HL-60 (cell line): Measurements from ENCODE around the gene RIBC1.
"Not testable (repeated sequence)": the region's sequence is repeated elsewhere in the genome, so short reads cannot be mapped to it uniquely, and the experiment has no call there.

Source experiments
- DNase-seq, 2 experiments: peaks; one replicate each; pipeline ENCODE4 v3.0.0-alpha.2; 2010 to 2020; ENCODE audit warnings: low read depth in 1 of 2, low spot score in 1 of 2
- H3K27ac ChIP-seq: fragments of 250-450 bp; sonication (Bioruptor Pico); replicated peaks from 2 replicates; pipeline ENCODE4 v1.5.1; 2020; ENCODE audit warnings: mild to moderate bottlenecking, moderate library complexity
- H3K27me3 ChIP-seq: fragments of 250-450 bp; sonication (Bioruptor Pico); 2 replicates; pipeline ENCODE4 v1.5.1; 2021; ENCODE audit warnings: mild to moderate bottlenecking, moderate library complexity; ENCODE audit not compliant: insufficient read depth, poor library complexity, severe bottlenecking
- H3K4me3 ChIP-seq: replicated peaks from 2 replicates; pipeline ENCODE4 v1.5.1; 2011; ENCODE audit warnings: mild to moderate bottlenecking, control low read depth, low read length; ENCODE audit not compliant: insufficient read depth
- CTCF ChIP-seq: IDR thresholded peaks from one replicate; pipeline ENCODE4 v1.5.1; 2011; ENCODE audit warnings: low read length, control low read depth, inconsistent platforms; ENCODE audit not compliant: insufficient read depth
- GABPA ChIP-seq: IDR thresholded peaks from 2 replicates; pipeline ENCODE4 v1.6.1; 2012; ENCODE audit warnings: low read depth
- POLR2AphosphoS5 ChIP-seq: IDR thresholded peaks from 2 replicates; pipeline ENCODE4 v1.6.1; 2012; ENCODE audit warnings: low read depth
- REST ChIP-seq: IDR thresholded peaks from 2 replicates; pipeline ENCODE4 v1.6.1; 2012; ENCODE audit warnings: low read depth; ENCODE audit not compliant: insufficient replicate concordance
- SPI1 ChIP-seq: IDR thresholded peaks from 2 replicates; pipeline ENCODE4 v1.6.1; 2012; ENCODE audit warnings: low read depth, mild to moderate bottlenecking, borderline replicate concordance

Gene RIBC1

GRCh38 chrX:53395605-53396298 lies 26.9 kb upstream of the RIBC1 start:
- TF ChIP-seq REST: no peak
- no peak for TF ChIP-seq SPI1
- peak; percentile 21; the same call in 1 of the 2 replicates for TF ChIP-seq POLR2AphosphoS5
- no peaks in the 10 kb centered on the region for H3K27me3 ChIP-seq
- H3K27ac ChIP-seq: no peak overlapping the region
- H3K4me3 ChIP-seq: no peak overlapping the region
- DNase-seq: no peak

GRCh38 chrX:53398216-53398615 lies 24.5 kb upstream of the RIBC1 start:
- TF ChIP-seq POLR2AphosphoS5: no peak
- no peak for TF ChIP-seq SPI1
- TF ChIP-seq GABPA: no peak
- no peak for TF ChIP-seq CTCF
- no peak for TF ChIP-seq REST
- no peaks in the 10 kb centered on the region for H3K27me3 ChIP-seq
- no peak for DNase-seq
- H3K27ac ChIP-seq: no peak overlapping the region
- no peak overlapping the region for H3K4me3 ChIP-seq

GRCh38 chrX:53403535-53403934 lies 19.1 kb upstream of the RIBC1 start:
- no peak overlapping the region for H3K27ac ChIP-seq
- no peak for DNase-seq
- H3K4me3 ChIP-seq: no peak overlapping the region
- no peak for TF ChIP-seq GABPA
- TF ChIP-seq CTCF: no peak
- TF ChIP-seq REST: no peak
- no peak for TF ChIP-seq POLR2AphosphoS5
- TF ChIP-seq SPI1: no peak
- no peaks in the 10 kb centered on the region for H3K27me3 ChIP-seq

DNA sequence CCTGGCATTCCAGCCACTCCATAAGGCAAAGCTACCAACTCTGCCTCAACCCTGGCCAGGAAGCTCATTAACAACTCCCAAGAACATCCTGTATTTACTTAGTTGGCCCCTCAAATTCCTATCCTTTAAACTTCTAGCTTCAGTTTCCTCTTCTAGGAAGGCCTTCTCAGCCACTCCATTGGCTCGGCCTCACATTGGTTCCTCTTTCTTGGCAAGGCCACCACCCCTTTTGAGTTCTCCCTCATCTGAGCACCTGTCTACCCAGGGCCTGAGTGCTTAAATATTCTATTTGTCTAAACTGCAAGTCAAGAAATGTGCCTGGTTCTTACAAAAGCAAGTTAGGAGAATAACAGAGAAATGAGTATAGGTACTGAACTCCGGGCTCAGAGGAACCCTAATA lies 10.2 kb upstream of the RIBC1 start:
- TF ChIP-seq REST (no peak), CTCF (no peak), GABPA (no peak)
- no peak overlapping the region for H3K27ac ChIP-seq

DNA sequence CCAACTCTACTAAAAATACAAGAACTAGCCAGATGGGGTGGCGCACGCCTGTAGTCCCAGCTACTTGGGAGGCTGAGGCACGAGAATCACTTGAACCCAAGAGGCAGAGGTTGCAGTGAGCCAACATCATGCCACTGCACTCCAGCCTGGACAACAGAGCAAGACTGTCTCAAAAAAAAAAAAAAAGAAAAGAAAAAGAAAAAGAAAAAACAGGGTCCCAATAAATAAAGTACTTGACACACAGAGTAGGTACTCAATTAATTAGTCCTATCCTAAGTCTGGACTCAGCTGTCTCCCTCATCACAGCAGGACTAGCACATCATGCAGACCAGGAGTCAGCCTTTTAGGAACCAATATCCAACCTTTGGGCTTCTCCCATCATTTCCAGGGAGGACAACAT lies 2.3 kb upstream of the RIBC1 start:
- not testable (repeated sequence) for H3K4me3 ChIP-seq, DNase-seq, H3K27me3 ChIP-seq, H3K27ac ChIP-seq

More for the DNA sequence above, 10.2 kb upstream of the RIBC1 start:
- no peak overlapping the region for H3K4me3 ChIP-seq
- peak in 1 of 2 experiments; percentile 81 for DNase-seq
- no peaks in the 10 kb centered on the region for H3K27me3 ChIP-seq
